GM20000 (cell line): Measurements from ENCODE around the gene ELFN2.

ENCODE experiments used
- DNase-seq: peaks from one replicate; pipeline ENCODE4 v3.0.0; 2012; ENCODE audit warnings: low spot score
- TF ChIP-seq, protein P1 (sequence below): IDR thresholded peaks from 2 replicates; pipeline ENCODE4 v1.5.1; 2012; ENCODE audit warnings: mild to moderate bottlenecking, control low read depth; ENCODE audit errors: extremely low read depth, missing control alignments

ELFN2 gene

DNA sequence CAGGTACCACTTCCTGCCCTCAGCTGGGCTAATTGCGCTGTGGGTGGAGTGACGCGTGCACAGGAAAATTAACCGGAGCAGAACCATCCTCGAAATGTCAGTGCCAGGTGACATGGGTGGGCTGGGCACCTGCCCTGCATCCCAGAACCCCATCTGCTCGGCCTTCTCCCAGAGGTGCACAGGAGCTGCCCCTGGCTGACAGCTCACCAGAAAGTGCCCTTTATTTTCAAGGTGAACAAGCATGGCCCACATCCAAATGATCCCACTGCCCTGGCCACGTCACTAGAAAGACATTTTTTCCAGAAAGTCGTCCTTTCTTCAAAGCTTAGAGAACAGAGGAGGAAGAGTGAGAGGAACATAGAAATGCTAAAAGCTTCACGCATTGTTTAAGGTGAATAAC is 4.1 kb upstream of the ELFN2 start:
- no peak for DNase-seq
- TF ChIP-seq, protein P1, sequence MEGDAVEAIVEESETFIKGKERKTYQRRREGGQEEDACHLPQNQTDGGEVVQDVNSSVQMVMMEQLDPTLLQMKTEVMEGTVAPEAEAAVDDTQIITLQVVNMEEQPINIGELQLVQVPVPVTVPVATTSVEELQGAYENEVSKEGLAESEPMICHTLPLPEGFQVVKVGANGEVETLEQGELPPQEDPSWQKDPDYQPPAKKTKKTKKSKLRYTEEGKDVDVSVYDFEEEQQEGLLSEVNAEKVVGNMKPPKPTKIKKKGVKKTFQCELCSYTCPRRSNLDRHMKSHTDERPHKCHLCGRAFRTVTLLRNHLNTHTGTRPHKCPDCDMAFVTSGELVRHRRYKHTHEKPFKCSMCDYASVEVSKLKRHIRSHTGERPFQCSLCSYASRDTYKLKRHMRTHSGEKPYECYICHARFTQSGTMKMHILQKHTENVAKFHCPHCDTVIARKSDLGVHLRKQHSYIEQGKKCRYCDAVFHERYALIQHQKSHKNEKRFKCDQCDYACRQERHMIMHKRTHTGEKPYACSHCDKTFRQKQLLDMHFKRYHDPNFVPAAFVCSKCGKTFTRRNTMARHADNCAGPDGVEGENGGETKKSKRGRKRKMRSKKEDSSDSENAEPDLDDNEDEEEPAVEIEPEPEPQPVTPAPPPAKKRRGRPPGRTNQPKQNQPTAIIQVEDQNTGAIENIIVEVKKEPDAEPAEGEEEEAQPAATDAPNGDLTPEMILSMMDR: no peak

- TF ChIP-seq, protein P1: no peak
These were observed 3.7 kb upstream of the ELFN2 start for GRCh38 chr22:37430941-37431340.

DNA sequence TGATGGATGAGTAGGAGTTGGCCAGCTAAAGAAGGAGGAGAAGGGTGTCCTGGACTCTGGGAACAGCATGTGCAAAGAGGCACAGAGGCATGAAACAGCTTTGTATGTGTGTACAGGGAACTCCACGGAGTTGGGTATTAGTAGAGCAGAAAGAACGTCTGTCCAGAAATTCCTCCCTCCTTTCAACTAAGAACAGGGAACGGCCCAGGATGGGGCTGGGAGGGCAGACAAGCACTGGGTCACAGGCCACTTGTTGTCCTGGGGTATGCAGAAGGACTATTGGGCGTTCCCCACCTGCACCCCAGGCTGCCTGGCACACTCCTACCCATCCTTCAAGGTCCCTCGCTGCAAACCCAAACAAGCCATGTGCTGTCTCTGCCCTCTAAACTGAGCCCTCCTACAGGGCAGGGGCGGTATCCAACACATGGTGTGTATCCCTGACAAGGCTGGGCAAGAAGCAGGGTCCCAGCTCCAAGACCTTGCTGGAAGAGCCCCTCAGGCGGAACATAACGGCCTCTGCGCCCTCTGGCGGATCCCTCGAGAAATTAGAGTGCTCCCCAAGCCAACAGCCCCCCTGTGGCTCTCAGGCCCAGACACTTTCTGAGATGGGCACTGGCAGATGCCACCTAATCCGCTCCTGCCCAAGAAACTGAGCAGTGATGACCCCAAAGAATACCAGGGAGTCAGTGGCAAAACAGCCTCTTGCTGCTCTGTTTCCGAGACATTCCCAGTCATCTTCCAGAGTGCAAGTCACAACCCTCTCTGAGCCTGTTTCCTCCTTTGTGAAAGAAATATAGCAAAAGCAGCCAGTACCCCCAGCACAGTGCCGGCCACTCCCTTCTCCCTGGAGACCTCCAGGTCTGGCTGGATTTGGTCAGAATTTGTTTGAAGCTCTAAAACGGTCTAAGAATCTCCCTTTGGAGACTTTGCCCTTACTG is 1.6 kb upstream of the ELFN2 start:
- DNase-seq: peak; percentile 88
- TF ChIP-seq, protein P1: peak; percentile 30

More at GRCh38 chr22:37430941-37431340, 3.7 kb upstream of the ELFN2 start:
- no peak for DNase-seq

DNA sequence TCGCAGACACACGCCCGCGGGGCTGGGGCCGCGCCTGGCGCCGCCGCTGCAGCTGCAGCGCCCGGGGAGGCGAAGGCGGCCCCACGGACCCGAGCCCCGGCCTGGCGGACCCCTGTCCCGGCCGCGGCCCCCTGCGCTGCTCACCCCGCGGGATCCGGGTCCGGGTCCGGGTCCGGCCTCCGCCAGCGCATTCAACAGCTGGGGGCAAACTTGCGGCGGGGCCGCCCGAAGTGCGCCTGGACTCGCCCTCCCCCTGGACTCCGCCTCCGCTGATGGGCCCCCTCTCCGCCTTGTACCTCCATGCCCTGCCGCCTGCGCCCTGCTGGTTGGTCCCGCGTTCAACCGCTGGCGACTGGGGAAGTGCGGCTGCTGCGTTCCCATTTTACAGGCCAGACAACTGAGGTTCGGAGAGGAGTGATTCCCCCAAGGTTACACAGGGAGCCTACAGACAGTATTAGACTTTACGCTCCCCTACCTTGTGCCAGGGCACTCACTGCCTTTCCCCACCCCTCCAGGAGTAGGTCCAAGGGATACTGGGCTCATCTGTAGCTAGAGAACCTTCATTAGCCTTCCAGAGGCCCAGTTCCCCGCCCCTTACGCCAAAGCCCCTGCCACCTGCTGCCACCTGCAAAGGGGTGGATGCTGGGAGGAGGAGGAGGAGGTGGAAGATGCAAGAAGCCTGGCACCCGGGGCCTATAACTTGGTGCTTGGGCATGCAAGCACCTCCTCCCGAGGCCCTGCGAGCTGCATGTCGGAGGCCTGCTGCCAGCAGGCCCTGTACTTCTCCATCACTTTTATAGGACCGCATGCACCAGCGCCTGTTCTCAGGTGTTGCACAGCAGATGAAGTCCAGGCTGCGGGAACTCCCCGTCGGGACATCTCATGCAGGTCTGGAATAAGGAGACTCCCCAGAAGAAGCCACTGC is 694 bp upstream of the ELFN2 start:
- TF ChIP-seq, protein P1: no peak
- no peak for DNase-seq

DNA sequence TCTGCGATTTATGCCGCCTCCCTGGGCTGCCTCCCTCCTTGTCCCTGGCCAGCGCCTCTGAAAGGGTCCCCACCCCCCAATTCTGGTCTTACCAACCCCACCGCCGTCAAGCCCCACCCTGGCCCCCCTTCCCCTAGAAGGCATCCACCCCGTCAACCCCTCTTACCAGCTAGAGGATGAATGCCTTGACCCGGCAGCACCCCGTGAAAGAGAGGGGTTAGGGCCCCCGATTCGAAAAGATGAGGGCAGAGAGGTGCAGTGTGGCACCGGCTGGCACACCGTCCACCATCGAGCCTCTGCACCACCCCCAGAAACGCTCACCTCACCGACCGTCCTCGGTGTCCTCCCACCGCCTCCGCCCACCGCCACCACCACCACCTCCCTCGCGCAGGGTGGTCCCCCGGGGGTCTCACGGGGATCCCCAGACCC is 559 bp downstream of the ELFN2 start:
- DNase-seq: no peak
- TF ChIP-seq, protein P1: no peak

DNA sequence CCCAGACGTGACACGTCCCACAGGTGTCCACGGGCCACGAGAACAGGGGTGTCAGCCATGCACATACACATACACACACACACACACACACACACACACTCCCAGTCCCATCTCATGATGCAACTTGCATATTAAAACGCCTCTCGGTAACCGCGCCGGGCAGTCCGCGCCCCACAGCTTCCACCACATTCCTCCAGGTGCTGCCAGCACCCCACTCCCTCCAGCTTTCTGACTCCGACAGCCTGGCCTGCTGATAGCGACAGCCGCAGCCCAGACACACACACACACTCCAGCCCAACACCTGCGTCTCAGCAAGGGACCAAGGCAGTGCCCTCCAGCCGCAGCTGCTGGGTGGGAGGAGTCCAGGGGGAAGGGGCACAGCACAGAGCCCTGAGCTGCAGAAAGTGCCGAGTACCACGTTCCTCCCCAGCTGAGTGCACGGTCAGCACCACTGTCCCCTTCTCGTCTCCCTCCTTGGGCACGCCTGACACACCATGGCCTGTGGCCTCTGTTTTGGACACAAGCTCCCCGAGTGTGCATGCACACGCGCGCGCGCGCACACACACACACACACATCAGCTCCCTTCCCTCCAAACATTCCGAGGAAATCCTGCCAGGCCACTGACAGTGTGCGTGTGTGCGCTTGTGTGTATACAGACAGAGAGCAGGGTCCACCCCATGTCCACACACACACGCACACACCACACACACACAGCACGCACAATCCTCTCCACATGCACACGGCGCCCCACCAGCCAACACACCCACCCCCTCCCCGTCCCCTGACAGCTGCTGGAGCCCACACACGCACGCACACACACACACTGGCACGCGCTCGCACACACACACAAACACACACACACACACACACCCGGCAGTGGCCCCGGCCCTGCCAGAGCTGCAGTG is 1.2 kb downstream of the ELFN2 start:
- no peak for DNase-seq
- TF ChIP-seq, protein P1: no peak
